Caco-2 (cell line): Measurements from ENCODE around the gene NFIC. TPM values are rescaled to one million over a fixed set of nuclear protein-coding genes. Genes with fewer than 3 reads are reported as not detected.

Experiments used
- BruUV-seq: library from RNA; stranded (reverse); fragments of 400-500 nt; replicated peaks from 2 replicates; lab custom pipeline; 2021; lab: Mats Ljungman, UMichigan
- CTCF ChIA-PET: fragments of 300-600 bp; sonication (Branson Sonifier 250); formaldehyde crosslinking; loops from one replicate; lab custom pipeline; 2022; ENCODE audit warnings: antibody characterized with exemption; lab: Charles Lee
- POLR2A ChIA-PET: fragments of 300-600 bp; sonication (Branson Sonifier 250); formaldehyde crosslinking; loops from one replicate; lab custom pipeline; 2022; ENCODE audit warnings: antibody characterized with exemption; lab: Charles Lee
- DNase-seq, 2 experiments: peaks; one replicate each; pipeline versions ENCODE4 v3.0.0 to v3.0.0-alpha.2; 2020 to 2022
- H3K27me3 ChIP-seq: replicated peaks from 2 replicates; pipeline ENCODE4 v1.6.0; 2011; ENCODE audit warnings: low read length; ENCODE audit not compliant: control insufficient read depth, insufficient read depth
- H3K36me3 ChIP-seq: 2 replicates; pipeline ENCODE4 v1.5.1; 2011; ENCODE audit warnings: low read length; ENCODE audit not compliant: control insufficient read depth, insufficient read depth
- H3K4me1 ChIP-seq: fragments of 250-450 bp; sonication (Bioruptor Pico); 2 replicates; pipeline ENCODE4 v1.5.1; 2020; ENCODE audit warnings: mild to moderate bottlenecking
- H3K4me3 ChIP-seq: 2 replicates; pipeline ENCODE4 v1.5.1; 2011; ENCODE audit warnings: low read depth, mild to moderate bottlenecking, control low read depth, low read length
- H3K9me3 ChIP-seq: fragments of 250-450 bp; sonication (Bioruptor Pico); 2 replicates; pipeline ENCODE4 v1.5.1; 2020; ENCODE audit warnings: mild to moderate bottlenecking, moderate library complexity
- H3K27ac Mint-ChIP-seq: one replicate; pipeline ENCODE4 v1.8.0; 2022; ENCODE audit warnings: mixed read lengths; ENCODE audit not compliant: unreplicated experiment
- H3K27me3 Mint-ChIP-seq: one replicate; pipeline ENCODE4 v1.8.0; 2022; ENCODE audit warnings: mixed read lengths; ENCODE audit not compliant: insufficient read depth, unreplicated experiment
- H3K36me3 Mint-ChIP-seq: one replicate; pipeline ENCODE4 v1.8.0; 2022; ENCODE audit warnings: mild to moderate bottlenecking, mixed read lengths; ENCODE audit not compliant: insufficient read depth, unreplicated experiment
- H3K4me1 Mint-ChIP-seq: one replicate; pipeline ENCODE4 v1.8.0; 2022; ENCODE audit warnings: low read depth, mixed read lengths; ENCODE audit not compliant: unreplicated experiment
- H3K4me3 Mint-ChIP-seq: one replicate; pipeline ENCODE4 v1.8.0; 2022; ENCODE audit warnings: mild to moderate bottlenecking, moderate library complexity, mixed read lengths; ENCODE audit not compliant: unreplicated experiment
- H3K9me3 Mint-ChIP-seq: one replicate; pipeline ENCODE4 v1.8.0; 2022; ENCODE audit warnings: mixed read lengths; ENCODE audit not compliant: unreplicated experiment
- intact Hi-C: fragments of 100-400 bp; cut with micrococcal nuclease; formaldehyde crosslinking; loops from one replicate; pipeline ENCODE4 v1.10.0; 2022; ENCODE audit not compliant: unreplicated experiment
- total RNA-seq: library from RNA; stranded (reverse); gene quantifications from 2 replicates; pipeline ENCODE4 v1.2.3, GENCODE V29; 2022
- TF ChIP-seq, protein P1 (sequence below), 2 experiments: fragments of 200-600 bp in 1 of 2; IDR thresholded peaks; 1 replicate in 1 of 2; 2 replicates in 1 of 2; pipeline versions ENCODE4 v1.5.1 to v1.8.0; 2011 to 2022; ENCODE audit warnings: antibody characterized with exemption in 1 of 2, control low read depth in 1 of 2, inconsistent platforms in 1 of 2, low read depth in 1 of 2, low read length in 1 of 2, mild to moderate bottlenecking in 1 of 2, moderate library complexity in 1 of 2; ENCODE audit not compliant: insufficient read depth in 1 of 2, severe bottlenecking in 1 of 2, unreplicated experiment in 1 of 2

The NFIC gene
- total RNA-seq, 1 experiment from 2014 or later = 5.1 TPM

DNA sequence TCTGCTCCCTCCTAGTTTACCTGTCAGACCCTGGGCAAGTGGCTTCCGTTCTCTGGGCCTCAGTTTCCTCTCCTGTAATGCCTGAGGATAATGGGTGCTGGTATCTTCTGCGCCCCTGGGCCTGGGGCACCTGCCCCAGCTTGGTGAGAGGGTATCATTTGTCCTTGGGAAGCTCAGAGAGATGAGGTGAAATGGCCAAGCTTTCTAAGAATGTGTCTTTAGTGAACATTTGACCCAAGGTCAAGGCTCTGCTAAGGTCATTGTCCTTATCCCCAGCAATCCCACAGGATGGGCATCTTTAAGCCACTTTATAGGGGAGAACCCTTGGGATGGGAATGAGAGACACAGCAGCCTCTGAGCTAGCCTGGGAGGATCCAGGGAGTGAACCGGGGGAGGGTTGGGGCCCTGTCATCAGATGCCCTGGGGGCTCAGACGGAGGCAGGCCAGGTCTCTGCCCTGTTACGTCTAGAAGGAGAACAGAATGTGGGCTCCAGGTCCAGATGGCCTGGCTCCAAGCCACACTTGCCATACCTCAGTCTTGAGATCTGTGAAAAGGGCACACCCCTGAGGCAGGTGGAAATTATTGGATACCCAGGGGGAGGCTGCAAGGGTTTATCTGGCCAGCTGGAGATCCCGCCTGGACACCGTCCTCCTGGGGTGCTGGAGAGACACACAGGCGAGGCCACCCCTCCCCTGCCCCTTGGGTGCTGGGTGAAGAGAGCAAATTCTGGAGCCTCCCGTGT, 1.1 kb upstream of the NFIC start:
- CTCF ChIA-PET = no interaction called here
- POLR2A ChIA-PET = no interaction called here
- H3K4me3 Mint-ChIP-seq = peak overlapping the region; percentile 72
- Histone ChIP-seq H3K4me3 (no peak overlapping the region), H3K36me3 (no peaks in the 10 kb centered on the region), H3K4me1 (no peaks in the 10 kb centered on the region), H3K27me3 (peaks cover 2% of the 10 kb centered on the region), H3K9me3 (no peaks in the 10 kb centered on the region)
- H3K4me1 Mint-ChIP-seq = peaks cover 6% of the 10 kb centered on the region
- BruUV-seq = no TSS peak
- DNase-seq = no peak
- TF ChIP-seq, protein P1, sequence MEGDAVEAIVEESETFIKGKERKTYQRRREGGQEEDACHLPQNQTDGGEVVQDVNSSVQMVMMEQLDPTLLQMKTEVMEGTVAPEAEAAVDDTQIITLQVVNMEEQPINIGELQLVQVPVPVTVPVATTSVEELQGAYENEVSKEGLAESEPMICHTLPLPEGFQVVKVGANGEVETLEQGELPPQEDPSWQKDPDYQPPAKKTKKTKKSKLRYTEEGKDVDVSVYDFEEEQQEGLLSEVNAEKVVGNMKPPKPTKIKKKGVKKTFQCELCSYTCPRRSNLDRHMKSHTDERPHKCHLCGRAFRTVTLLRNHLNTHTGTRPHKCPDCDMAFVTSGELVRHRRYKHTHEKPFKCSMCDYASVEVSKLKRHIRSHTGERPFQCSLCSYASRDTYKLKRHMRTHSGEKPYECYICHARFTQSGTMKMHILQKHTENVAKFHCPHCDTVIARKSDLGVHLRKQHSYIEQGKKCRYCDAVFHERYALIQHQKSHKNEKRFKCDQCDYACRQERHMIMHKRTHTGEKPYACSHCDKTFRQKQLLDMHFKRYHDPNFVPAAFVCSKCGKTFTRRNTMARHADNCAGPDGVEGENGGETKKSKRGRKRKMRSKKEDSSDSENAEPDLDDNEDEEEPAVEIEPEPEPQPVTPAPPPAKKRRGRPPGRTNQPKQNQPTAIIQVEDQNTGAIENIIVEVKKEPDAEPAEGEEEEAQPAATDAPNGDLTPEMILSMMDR (IDR thresholded peaks at IDR 0.05; ENCODE audit: insufficient read depth in 1 of 2, low read depth in 1 of 2, low read length in 1 of 2, severe bottlenecking in 1 of 2, unreplicated experiment in 1 of 2) = no peak
- no peak overlapping the region for H3K27ac Mint-ChIP-seq
- peaks cover 33% of the 10 kb centered on the region for H3K27me3 Mint-ChIP-seq
- intact Hi-C loops = no loop called here
- no peaks in the 10 kb centered on the region for H3K9me3 Mint-ChIP-seq
- no peaks in the 10 kb centered on the region for H3K36me3 Mint-ChIP-seq

DNA sequence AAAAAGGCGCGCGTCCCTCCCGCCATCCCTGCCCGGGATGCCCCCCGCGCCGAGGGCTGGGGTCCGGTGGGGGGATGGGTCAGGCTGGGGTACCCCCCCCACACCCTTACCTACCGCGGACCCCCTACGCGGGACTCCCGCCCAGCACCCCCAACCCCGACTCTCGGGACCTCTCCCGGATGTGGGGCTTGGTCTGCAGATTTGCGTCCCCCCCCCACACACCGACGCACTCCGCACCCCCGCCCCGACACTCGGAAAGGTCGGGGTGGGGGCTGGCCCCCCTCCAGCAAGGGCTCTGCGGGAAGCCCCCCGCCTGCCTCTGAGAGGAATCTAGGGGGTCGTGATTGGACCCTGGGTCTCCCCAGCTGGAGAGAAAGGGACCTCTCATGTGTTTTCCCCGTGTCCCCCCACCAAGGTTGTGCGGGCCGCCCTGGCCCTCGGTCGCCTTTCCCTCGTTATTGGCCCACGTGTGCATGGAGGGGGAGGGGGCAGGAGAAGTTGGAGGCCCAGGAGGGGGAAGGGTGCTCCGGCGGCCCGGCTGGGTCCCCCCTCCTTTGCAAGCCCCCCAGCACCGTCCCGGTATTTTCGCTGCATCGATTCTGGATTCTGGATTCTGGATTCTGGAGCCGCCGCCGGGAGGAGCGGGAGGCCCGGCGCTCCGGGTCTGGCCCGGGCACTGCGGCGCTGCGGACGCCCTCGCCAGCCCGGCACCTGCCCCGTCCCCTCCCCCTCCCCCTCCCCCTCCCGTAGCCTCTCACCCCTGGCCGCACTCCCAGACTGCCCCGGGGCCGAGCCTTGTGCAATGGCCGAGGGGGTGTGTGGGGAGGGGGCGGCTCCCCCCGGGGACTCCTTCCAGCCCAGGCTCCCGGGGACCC, 607 bp downstream of the NFIC start:
- Mint-ChIP-seq H3K27ac (no peak overlapping the region), H3K9me3 (no peaks in the 10 kb centered on the region), H3K27me3 (peaks cover 32% of the 10 kb centered on the region), H3K4me1 (peaks cover 6% of the 10 kb centered on the region), H3K36me3 (no peaks in the 10 kb centered on the region), H3K4me3 (peak overlapping the region; percentile 28)
- no peaks in the 10 kb centered on the region for H3K4me1 ChIP-seq
- H3K27me3 ChIP-seq = peaks cover 2% of the 10 kb centered on the region
- peak overlapping the region; percentile 36 for H3K4me3 ChIP-seq
- ChIA-PET CTCF (no interaction called here), POLR2A (no interaction called here)
- no peaks in the 10 kb centered on the region for H3K36me3 ChIP-seq
- intact Hi-C loops = no loop called here
- TF ChIP-seq, protein P1 (IDR thresholded peaks at IDR 0.05; ENCODE audit: insufficient read depth in 1 of 2, low read depth in 1 of 2, low read length in 1 of 2, severe bottlenecking in 1 of 2, unreplicated experiment in 1 of 2) = no peak
- no TSS peak for BruUV-seq
- no peaks in the 10 kb centered on the region for H3K9me3 ChIP-seq
- no peak for DNase-seq

DNA sequence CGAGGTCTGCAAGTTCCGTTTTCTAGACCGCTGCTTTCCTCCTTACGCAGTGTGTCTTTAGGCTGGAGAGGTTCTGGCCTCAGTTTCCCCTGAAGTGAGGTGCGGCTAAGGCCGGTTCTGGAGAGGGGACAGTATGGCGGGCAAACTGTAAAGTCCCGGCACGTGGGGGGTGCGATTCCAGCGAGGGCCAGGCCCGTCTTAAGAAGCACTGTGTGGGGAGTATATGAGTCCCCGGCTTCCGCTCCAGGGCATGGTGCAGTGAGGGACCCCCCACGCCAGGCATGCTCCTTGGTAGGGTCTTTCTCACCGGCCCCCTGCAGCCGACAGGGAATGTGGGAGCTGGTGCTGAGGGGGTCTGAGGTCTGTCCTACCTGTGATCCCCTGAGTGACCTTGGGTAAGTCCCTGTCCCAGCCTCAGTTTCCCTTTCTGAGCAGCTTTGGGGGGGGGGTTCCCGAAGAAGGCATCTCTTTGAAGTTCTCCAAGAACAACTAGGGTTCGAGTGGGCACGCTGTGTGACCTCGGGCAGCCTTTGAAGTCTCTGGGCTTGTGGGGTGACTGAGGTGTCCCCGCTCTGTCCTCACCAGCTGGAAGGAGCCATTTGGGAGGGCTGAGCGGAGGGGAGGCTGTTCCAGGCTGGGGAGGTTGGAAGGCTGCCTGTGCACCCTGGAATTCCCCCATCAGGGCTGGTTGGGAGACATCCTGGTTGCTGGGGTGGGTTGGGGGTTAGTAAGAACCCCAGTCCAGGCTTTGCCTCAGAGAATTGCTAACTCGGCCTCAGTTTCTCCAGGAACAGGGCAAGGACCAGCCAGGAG, 1.5 kb downstream of the NFIC start:
- TF ChIP-seq, protein P1 (IDR thresholded peaks at IDR 0.05; ENCODE audit: insufficient read depth in 1 of 2, low read depth in 1 of 2, low read length in 1 of 2, severe bottlenecking in 1 of 2, unreplicated experiment in 1 of 2) = no peak
- Histone ChIP-seq H3K4me1 (no peaks in the 10 kb centered on the region), H3K4me3 (no peak overlapping the region; the same call in 1 of the 2 replicates), H3K9me3 (no peaks in the 10 kb centered on the region), H3K36me3 (no peaks in the 10 kb centered on the region), H3K27me3 (peaks cover 2% of the 10 kb centered on the region)
- DNase-seq = no peak
- Mint-ChIP-seq H3K27ac (no peak overlapping the region), H3K4me1 (peaks cover 6% of the 10 kb centered on the region), H3K9me3 (no peaks in the 10 kb centered on the region), H3K36me3 (no peaks in the 10 kb centered on the region), H3K27me3 (peaks cover 30% of the 10 kb centered on the region), H3K4me3 (peak overlapping the region; percentile 28)
- ChIA-PET POLR2A (no interaction called here), CTCF (no interaction called here)
- intact Hi-C loops = no loop called here
- BruUV-seq = no TSS peak
